Stomach smooth muscle (tissue), 2 donors: ENCODE data around the gene CLIP3.
A peak's percentile ranks its signal among the peaks of the same experiment; 100 is the strongest.

ENCODE experiments used
- H3K27ac ChIP-seq: one replicate; pipeline ENCODE4 v1.7.0; 2013; ENCODE audit warnings: mild to moderate bottlenecking, low read length, inconsistent platforms
- H3K27me3 ChIP-seq, 2 donors: one replicate each; pipeline ENCODE4 v1.7.0; 2013; ENCODE audit warnings: low read length in 2 of 2; ENCODE audit not compliant: insufficient read depth in 2 of 2, control insufficient read depth in 1 of 2
- H3K36me3 ChIP-seq, 2 donors: one replicate each; pipeline ENCODE4 v1.7.0; 2013; ENCODE audit warnings: low read length in 2 of 2; ENCODE audit not compliant: control insufficient read depth in 2 of 2, insufficient read depth in 2 of 2
- H3K4me1 ChIP-seq: one replicate; pipeline ENCODE4 v1.7.0; 2013; ENCODE audit warnings: low read length; ENCODE audit not compliant: control insufficient read depth, insufficient read depth
- H3K4me3 ChIP-seq, 2 donors: one replicate each; pipeline ENCODE4 v1.7.0; 2013; ENCODE audit warnings: low read length in 2 of 2
- H3K9ac ChIP-seq, 2 donors: one replicate each; pipeline ENCODE4 v1.7.0; 2013; ENCODE audit warnings: low read length in 2 of 2, mild to moderate bottlenecking in 1 of 2
- H3K9me3 ChIP-seq, 2 donors: one replicate each; pipeline ENCODE4 v1.7.0; 2013; ENCODE audit warnings: low read length in 2 of 2; ENCODE audit not compliant: control insufficient read depth in 2 of 2
- donor health status: healthy.
- donor health status: Pancreatic carcinoma.

Gene CLIP3

DNA sequence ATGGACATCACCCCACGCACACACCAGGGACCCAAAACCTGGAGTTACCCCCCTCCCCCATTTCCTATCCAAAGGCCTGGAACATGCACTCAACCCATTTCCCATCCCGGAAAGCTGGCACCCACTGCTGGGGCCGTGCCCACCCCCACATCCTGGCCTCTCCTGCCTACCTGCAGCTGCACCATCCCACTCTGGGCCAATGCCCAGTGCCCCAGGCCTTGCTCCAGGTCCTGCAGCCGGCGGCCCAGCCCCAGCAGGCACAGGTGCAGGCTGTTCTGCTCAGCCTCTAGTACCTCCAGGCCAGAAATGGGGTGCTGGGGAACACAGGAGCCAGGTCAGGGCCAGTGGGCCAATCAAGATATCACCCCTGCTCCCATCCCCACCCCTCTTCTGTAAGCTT lies 25.7 kb downstream of the CLIP3 start:
- no peak overlapping the region for H3K9ac ChIP-seq
- H3K4me3 ChIP-seq = no peak overlapping the region
- no peak overlapping the region for H3K27ac ChIP-seq
- no peaks in the 10 kb centered on the region for H3K27me3 ChIP-seq
- peaks cover 2 to 4% of the 10 kb centered on the region in 2 donors for H3K36me3 ChIP-seq
- H3K4me1 ChIP-seq = peaks cover 19% of the 10 kb centered on the region
- no peaks in the 10 kb centered on the region for H3K9me3 ChIP-seq

DNA sequence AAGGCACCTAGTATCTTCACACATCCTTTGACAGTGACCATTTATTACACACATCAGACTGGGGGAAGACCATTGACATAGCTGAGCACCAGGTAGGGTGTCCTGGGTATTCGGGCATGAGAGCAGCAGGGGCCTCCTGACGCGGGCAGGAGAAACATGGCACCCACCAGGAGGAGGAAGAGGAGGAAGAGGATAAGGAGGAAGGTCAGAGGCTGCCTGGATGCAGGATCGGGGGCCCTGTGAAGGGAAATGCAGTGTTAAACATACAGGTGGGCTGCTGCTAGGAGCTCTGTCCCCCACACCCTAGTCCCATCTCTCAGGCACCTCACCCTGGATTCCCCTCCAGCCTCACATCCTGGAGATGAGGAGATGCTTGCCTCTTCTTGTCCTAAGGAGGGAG lies 29.4 kb downstream of the CLIP3 start:
- Histone ChIP-seq H3K36me3 (peaks cover 6 to 9% of the 10 kb centered on the region in 2 donors), H3K4me1 (peaks cover 15% of the 10 kb centered on the region), H3K27me3 (no peaks in the 10 kb centered on the region), H3K4me3 (no peak overlapping the region), H3K27ac (no peak overlapping the region), H3K9me3 (no peaks in the 10 kb centered on the region), H3K9ac (no peak overlapping the region)

DNA sequence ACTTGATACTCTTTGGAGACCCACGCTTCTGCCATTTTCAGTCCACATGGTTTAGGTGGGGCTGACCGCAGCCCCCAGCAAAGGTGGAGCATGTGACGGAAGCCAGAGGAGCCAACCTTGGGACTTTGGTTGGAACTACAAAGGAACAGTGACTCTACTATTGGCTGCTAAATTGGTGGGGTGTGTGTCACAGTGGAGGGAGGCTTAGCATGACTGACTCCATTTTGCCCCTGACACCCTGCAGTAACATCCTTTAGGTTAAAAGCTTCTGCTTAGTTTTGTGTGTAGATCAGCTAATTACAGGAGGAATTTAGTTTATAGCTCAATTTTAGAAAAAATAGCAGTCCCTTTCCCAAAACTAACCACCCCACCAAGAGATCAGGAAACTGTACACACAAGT lies 31.1 kb downstream of the CLIP3 start:
- H3K4me3 ChIP-seq = no peak overlapping the region
- H3K9me3 ChIP-seq = no peaks in the 10 kb centered on the region
- peaks cover 18% of the 10 kb centered on the region for H3K4me1 ChIP-seq
- H3K36me3 ChIP-seq = peaks cover 9% of the 10 kb centered on the region in 2 donors
- no peak overlapping the region for H3K9ac ChIP-seq
- no peaks in the 10 kb centered on the region for H3K27me3 ChIP-seq
- no peak overlapping the region for H3K27ac ChIP-seq

DNA sequence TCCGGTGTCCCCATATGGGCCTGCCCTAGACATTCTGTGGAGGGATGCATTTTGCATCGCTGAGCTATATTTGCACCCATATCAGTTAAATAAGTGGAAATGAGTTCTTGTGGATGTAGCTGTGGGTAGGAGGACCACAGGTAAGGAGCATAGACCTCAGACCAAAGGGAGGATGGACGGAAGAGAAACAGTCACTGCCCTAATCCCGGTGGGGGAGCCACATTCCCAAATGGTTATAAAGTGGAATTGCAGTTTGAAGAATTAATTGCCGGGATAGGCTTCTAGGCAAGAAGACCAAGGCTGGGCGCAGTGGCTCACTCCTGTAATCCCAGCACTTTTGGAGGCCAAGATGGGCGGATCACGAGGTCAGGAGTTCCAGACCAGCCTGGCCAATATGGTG lies 35.9 kb downstream of the CLIP3 start:
- no peaks in the 10 kb centered on the region for H3K9me3 ChIP-seq
- peak overlapping the region; percentile 25 to 91 for H3K4me3 ChIP-seq
- H3K36me3 ChIP-seq = peaks cover 6 to 7% of the 10 kb centered on the region in 2 donors
- peaks cover 36% of the 10 kb centered on the region for H3K4me1 ChIP-seq
- peak overlapping the region in 1 of 2 donors; percentile 51 for H3K9ac ChIP-seq
- H3K27me3 ChIP-seq = no peaks in the 10 kb centered on the region
- peak overlapping the region; percentile 79 for H3K27ac ChIP-seq

DNA sequence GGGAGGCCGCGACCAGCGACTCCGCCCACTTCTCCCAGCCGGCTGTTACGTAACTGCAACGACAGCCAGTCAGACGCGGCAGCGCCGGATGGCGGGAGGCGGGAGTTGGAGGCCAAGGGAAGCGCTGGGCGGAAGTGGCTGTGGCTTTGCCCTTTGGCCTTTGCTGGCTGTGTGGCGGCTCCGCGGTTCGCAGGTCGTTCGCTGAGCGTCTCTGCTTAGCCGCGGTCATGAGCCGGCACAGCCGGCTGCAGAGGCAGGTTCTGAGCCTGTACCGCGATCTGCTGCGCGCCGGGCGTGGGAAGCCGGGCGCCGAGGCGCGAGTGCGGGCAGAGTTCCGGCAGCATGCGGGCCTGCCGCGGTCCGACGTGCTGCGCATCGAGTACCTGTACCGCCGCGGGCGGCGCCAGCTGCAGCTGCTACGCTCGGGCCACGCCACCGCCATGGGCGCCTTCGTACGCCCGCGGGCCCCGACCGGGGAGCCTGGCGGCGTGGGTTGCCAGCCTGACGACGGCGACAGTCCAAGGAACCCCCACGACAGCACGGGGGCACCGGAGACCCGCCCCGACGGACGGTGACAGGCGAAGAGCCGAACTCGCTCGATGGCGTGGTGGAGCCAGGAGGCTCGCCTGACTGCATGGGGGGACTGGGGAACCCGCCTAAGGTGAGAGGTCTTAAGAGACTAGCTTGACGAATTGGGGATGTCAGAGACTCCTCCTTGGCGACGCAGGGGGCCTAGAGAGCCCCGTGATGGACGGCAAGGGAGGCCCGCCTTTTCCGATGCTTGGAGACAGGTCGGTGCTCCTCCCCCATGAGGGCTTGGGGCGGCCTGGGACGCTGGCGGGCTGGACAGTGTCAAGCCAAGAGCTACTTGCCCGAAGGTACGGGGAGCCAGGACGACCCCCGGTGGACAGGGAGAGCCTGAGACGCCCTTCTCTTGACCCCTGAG lies 37.4 kb downstream of the CLIP3 start, which contains the start of gene SDHAF1:
Gene SDHAF1 (plus strand): TSS at position 141 of the 946 bp plus-strand sequence. CDS start 87 bp downstream, at position 228.
- no peaks in the 10 kb centered on the region for H3K9me3 ChIP-seq
- peak within 1 kb of the TSS; percentile 91 for H3K4me3 ChIP-seq
- H3K9ac ChIP-seq = peak within 1 kb of the TSS; percentile 84 to 86
- H3K27me3 ChIP-seq = no peaks in the 10 kb centered on the region
- H3K4me1 ChIP-seq = peaks cover 36% of the 10 kb centered on the region
- peak within 1 kb of the TSS; percentile 79 for H3K27ac ChIP-seq
- H3K36me3 ChIP-seq = peaks cover 0 to 2% of the 10 kb centered on the region in 2 donors

DNA sequence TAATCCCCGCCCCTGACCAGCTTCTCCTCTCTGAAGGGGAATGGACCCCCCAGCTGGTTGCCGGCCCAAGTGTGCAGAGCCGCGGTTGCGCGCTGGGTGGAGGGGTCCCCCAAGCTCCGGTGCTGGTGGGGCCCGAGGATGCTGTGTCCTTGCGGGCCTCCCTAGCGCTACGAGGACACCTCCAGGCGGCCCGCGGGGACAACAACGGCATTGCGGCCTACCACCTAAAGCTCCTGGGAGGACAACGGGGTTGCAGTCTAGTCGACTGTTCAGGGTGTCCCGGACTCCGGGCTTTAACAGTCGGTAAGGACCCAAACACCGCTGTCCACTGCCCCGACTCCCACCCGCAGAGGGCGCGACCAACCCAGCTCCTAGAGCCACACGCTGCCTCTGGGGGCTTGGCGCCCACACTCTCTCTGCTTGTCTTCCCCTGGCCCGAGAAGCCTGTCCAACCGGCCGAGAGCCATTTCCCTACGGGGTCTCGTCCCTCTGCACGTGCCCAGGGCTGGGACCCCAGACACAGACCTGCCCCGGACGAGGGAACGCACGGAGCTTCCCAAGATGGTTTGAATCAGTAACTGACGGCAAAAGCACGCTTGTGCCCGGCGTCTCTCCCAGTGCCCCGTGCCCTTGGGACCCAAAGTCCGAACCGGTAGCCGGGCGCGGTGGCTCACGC lies 38.6 kb downstream of the CLIP3 start:
- peaks cover 28% of the 10 kb centered on the region for H3K4me1 ChIP-seq
- H3K27ac ChIP-seq = no peak overlapping the region
- peaks cover 0 to 2% of the 10 kb centered on the region in 2 donors for H3K36me3 ChIP-seq
- H3K9me3 ChIP-seq = no peaks in the 10 kb centered on the region
- H3K27me3 ChIP-seq = peaks cover 0 to 6% of the 10 kb centered on the region in 2 donors
- H3K9ac ChIP-seq = peak overlapping the region in 1 of 2 donors; percentile 51
- H3K4me3 ChIP-seq = peak overlapping the region; percentile 49 to 91

DNA sequence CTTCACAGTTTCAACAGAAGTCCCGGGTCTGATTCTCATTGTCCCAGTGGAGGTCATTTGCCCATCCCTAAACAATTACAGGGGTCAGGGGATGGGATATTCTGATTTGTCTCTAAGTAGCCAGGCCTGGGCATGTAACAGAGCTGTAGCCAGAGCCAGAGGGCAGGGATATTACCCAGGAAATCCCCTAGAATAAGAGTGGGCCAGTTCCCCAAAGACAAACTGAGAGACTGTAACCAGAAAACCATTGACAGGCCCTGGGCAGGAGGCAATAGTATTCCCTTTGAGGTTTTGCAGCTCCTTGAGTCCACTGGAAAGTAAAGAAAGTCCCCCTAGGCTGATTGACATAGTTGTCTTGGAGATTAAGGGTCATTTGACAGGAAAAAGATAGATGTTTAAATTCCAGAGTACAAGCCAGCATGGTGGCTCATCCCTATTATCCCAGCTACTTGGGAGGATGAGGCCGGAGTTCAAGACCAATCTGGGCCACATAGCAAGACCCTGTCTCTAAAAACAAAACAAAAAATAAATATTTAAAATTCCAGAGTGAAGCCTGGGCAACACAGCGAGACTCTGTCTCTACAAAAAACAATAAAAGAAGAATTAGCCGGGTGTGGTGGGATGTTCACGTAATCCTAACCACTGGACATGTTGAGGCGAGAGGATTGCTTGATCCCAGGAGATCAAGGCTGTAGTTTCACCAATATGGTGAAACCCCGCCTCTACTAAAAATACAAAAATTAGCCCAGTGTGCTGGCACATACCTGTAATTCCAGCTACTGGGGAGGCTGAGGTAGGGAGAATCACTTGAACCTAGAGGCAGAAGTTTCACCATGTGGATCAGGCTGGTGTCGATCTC lies 39.5 kb downstream of the CLIP3 start:
- no peak overlapping the region for H3K9ac ChIP-seq
- no peak overlapping the region for H3K4me3 ChIP-seq
- H3K4me1 ChIP-seq = peaks cover 23% of the 10 kb centered on the region
- H3K9me3 ChIP-seq = no peaks in the 10 kb centered on the region
- no peak overlapping the region for H3K27ac ChIP-seq
- peaks cover 0 to 2% of the 10 kb centered on the region in 2 donors for H3K36me3 ChIP-seq
- H3K27me3 ChIP-seq = peaks cover 0 to 6% of the 10 kb centered on the region in 2 donors

DNA sequence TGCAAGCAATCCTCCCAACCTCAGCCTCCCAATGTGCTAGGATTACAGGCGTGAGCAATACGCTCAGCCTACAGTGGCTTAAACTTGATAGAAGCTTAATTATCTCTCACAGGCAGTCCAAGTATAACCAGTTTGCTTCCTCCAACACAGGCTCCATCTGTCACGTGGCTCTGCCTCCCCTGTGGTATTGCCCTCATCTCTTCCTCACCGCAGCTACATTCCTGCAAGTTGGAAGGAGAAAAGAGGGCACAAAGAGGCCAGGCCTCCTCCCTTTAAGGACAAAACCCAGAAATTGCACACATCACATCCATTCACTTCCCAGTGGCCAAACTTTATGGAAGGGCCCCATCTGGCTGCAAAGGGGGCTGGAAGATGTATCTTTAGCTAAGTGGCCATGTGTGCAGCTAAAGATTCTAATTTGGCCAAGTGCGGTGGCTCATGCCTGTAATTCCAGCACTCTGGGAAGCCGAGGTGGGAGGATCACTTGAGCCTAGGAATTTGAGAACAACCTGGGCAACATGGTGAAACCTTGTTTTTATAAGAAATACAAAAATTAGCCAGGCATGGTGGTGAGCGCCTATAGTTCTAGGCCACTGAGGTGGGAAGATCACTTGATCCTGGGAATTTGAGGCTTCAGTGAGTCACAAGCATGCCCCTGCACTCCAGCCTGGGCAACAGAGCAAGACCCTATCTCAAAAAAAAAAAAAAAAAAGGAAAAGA lies 40.8 kb downstream of the CLIP3 start:
- Histone ChIP-seq H3K27me3 (peaks cover 0 to 6% of the 10 kb centered on the region in 2 donors), H3K27ac (no peak overlapping the region), H3K9ac (no peak overlapping the region), H3K36me3 (no peaks in the 10 kb centered on the region), H3K4me3 (no peak overlapping the region), H3K4me1 (peaks cover 21% of the 10 kb centered on the region), H3K9me3 (no peaks in the 10 kb centered on the region)

DNA sequence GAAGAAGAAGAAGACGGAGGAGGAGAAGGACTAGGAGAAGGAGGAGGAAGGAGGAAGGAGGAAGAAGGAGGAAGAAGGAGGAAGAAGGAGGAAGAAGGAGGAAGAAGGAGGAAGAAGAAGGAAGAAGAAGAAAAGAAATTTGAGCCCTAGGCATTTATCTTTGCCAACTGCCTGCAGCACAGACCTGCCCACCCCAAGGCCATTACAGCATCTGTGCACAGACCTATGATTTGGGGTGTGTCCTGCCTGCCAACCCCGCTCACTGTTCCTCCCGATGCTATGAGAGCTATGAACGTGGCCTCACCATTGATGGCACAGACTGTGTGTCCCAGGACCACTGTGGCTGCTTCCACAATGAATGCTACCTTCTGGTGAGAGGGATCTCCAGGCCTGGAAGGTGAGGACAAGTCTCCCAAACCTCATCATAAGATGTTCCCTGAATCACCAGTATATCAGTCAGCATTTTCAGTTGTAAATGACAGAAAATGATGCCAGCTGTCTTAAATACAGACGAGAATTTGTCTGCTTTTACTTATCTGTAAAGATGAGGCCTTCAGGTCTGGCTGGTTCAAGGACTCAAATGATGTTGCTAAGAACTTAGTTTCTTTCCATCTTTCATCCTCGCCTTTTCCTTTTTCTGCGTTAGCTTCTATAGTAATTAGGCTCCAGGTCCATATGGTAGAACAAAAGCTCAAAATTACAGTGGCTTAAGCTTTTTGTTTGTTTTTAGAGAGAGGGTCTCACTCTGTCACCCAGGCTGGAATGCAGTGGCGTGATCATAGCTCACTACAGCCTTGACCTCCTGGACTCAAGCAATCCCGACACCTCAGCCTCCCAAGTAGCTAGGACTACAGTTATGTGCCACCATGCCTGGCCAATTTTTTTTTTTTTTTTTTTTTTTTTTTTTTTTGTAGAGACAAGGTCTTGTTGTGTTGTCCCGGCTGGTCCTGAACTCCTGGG lies 41.6 kb downstream of the CLIP3 start:
- H3K27ac ChIP-seq = no peak overlapping the region
- peaks cover 7 to 14% of the 10 kb centered on the region in 2 donors for H3K27me3 ChIP-seq
- no peaks in the 10 kb centered on the region for H3K36me3 ChIP-seq
- H3K9ac ChIP-seq = no peak overlapping the region
- H3K4me1 ChIP-seq = peaks cover 12% of the 10 kb centered on the region
- no peaks in the 10 kb centered on the region for H3K9me3 ChIP-seq
- no peak overlapping the region for H3K4me3 ChIP-seq
